ENCODE results near the gene CACNG5.

CACNG5 gene

GRCh38 chr17:66934040-66934439 is 99.1 kb downstream of the CACNG5 start:
- no peak for TF ChIP-seq CTCF (IDR thresholded peaks at IDR 0.05; ENCODE audit: insufficient read depth, low read depth, low read length, missing control alignments)
- no peak for DNase-seq (ENCODE audit: low read depth)
- H3K4me3 ChIP-seq (ENCODE audit: low read depth, low read length) = no peak overlapping the region
